ENCODE results near the gene ULK3.

- TF ChIP-seq CTCF (IDR thresholded peaks at IDR 0.05 in 4 of 5, conservative IDR thresholded peaks at IDR 0.05 in 1 of 5) (no peak), POLR2A (IDR thresholded peaks at IDR 0.05) (no peak)
Measured at GRCh38 chr15:74808840-74809229, 34.1 kb downstream of the ULK3 start.
